SK-N-MC (cell line): Measurements from ENCODE around the gene ASTN2.

Experiments used
- EZH2 ChIP-seq: fragments of 200-600 bp; sonication (generic); IDR thresholded peaks from one replicate; pipeline ENCODE4 v1.6.1; 2017; ENCODE audit warnings: antibody characterized with exemption
- FOXP2 ChIP-seq: optimal IDR thresholded peaks from 2 replicates; pipeline ENCODE3; 2011; ENCODE audit warnings: mild to moderate bottlenecking, moderate library complexity; ENCODE audit not compliant: insufficient read depth; ENCODE audit errors: extremely low read length, control extremely low read depth
- POLR2AphosphoS5 ChIP-seq: IDR thresholded peaks from 2 replicates; pipeline ENCODE4 v1.6.1; 2012; ENCODE audit warnings: mild to moderate bottlenecking, low read depth, low read length, borderline replicate concordance

DNA sequence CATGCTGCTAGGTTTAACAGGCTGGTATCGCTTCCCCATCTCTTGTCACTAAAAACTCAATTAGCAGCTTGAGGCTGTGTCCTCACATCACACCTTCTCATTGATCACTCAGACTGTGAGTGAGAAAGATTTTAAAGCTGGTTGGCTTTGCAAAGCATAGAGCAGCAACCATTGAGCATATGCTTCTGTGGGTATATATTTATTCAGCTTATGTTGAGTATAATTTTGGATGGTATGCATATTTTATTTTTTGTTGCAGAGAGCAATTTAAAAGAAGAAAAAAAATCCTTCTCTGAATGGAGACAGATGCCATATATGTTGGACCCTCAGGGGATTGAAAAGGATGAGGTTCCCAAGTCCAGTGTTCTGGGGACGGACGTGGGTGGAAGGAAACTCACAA lies 565.1 kb downstream of the ASTN2 start:
- TF ChIP-seq POLR2AphosphoS5 (no peak), EZH2 (no peak), FOXP2 (no peak)
